ENCODE results near the gene GTF2F2. TPM values are rescaled to one million over a fixed set of nuclear protein-coding genes. Genes with fewer than 3 reads are reported as not detected.
"Not testable (repeated sequence)": the region's sequence is repeated elsewhere in the genome, so short reads cannot be mapped to it uniquely, and the experiment has no call there.

GTF2F2 gene
- total and polyA plus RNA-seq, 2 donors (not counting 1 experiment from before 2014, with no cell fraction given): 5.9 to 19.6 TPM

DNA sequence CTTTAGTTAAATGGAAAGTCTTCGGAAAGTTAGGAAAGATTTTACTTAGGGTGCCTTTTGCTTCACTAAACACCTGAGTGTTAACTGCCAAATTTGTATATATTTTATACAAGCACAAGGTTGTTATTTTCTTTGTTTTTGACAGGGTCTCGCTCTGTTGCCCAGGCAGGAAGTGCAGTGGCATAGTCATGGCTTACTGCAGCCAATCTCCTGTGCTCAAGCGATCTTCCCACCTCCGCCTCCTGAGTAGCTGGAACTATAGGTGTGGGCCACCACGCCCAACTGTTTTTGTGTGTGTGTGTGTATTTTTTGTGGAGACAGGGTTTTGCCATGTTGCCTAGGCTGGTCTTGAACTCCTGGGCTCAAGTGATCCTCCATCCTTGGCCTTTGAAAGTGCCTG is 64.4 kb downstream of the GTF2F2 start:
- peaks cover 0 to 2% of the 10 kb centered on the region in 2 experiments for H3K36me3 ChIP-seq (replicated peaks in 1 of 2; ENCODE audit: control extremely low read depth in 1 of 2, control insufficient read depth in 1 of 2, extremely low read depth in 1 of 2, insufficient read depth in 2 of 2, low read length in 1 of 2)
- peak overlapping the region; percentile 42 for H3K4me2 ChIP-seq (replicated peaks; ENCODE audit: low read depth, low read length, poor library complexity, severe bottlenecking)
- Mint-ChIP-seq H3K9me3 (ENCODE audit: insufficient read depth) (no peaks in the 10 kb centered on the region), H3K4me1 (peaks cover 25% of the 10 kb centered on the region), H3K27ac (peak overlapping the region; percentile 88), H3K27me3 (no peaks in the 10 kb centered on the region), H3K4me3 (peak overlapping the region; percentile 49)
- no peak overlapping the region for H3K4me3 ChIP-seq (ENCODE audit: control extremely low read depth in 1 of 5, extremely low read depth in 1 of 5, insufficient read depth in 1 of 5, low read depth in 2 of 5, low read length in 4 of 5)
- peak overlapping the region; percentile 25 to 48 for H3K27ac ChIP-seq (ENCODE audit: low read length in 2 of 2)
- peak; percentile 62 for ATAC-seq (ENCODE audit: low read depth)
- peak; percentile 14 for DNase-seq
- WGBS (ENCODE audit: insufficient coverage): 38% methylated on average over 4 of the region's 5 CpGs
- TF ChIP-seq, protein P1, sequence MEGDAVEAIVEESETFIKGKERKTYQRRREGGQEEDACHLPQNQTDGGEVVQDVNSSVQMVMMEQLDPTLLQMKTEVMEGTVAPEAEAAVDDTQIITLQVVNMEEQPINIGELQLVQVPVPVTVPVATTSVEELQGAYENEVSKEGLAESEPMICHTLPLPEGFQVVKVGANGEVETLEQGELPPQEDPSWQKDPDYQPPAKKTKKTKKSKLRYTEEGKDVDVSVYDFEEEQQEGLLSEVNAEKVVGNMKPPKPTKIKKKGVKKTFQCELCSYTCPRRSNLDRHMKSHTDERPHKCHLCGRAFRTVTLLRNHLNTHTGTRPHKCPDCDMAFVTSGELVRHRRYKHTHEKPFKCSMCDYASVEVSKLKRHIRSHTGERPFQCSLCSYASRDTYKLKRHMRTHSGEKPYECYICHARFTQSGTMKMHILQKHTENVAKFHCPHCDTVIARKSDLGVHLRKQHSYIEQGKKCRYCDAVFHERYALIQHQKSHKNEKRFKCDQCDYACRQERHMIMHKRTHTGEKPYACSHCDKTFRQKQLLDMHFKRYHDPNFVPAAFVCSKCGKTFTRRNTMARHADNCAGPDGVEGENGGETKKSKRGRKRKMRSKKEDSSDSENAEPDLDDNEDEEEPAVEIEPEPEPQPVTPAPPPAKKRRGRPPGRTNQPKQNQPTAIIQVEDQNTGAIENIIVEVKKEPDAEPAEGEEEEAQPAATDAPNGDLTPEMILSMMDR (IDR thresholded peaks at IDR 0.05): no peak
- TF ChIP-seq EZH2 (IDR thresholded peaks at IDR 0.05; ENCODE audit: borderline replicate concordance, insufficient read depth, low read depth, low read length, poor library complexity, severe bottlenecking): no peak
- peaks cover 17 to 18% of the 10 kb centered on the region in 2 donors for H3K4me1 ChIP-seq (ENCODE audit: control insufficient read depth in 2 of 2, insufficient read depth in 2 of 2, low read length in 2 of 2)
- H4K20me1 ChIP-seq (ENCODE audit: control insufficient read depth, insufficient read depth, low read length, poor library complexity, severe bottlenecking): no peaks in the 10 kb centered on the region
- ChIA-PET CTCF (interaction anchor here (0.6 kb wide), 1 partner anchor 14 kb away, joined by 4 read pairs; no protein-coding TSS in a partner anchor), POLR2A (no interaction called here)
- no peak overlapping the region for H2AFZ ChIP-seq (ENCODE audit: insufficient read depth, low read depth, low read length, poor library complexity, severe bottlenecking)
- H3K9me3 ChIP-seq (ENCODE audit: control extremely low read depth in 1 of 3, control insufficient read depth in 2 of 3, insufficient read depth in 1 of 3, low read length in 2 of 3): peaks cover 0 to 11% (median 0%) of the 10 kb centered on the region in 3 donors
- H3K79me2 ChIP-seq (ENCODE audit: control insufficient read depth, insufficient read depth, low read length): peaks cover 10% of the 10 kb centered on the region
- no peaks in the 10 kb centered on the region for H3K27me3 ChIP-seq (replicated peaks in 1 of 4; ENCODE audit: control extremely low read depth in 1 of 4, control insufficient read depth in 3 of 4, insufficient read depth in 4 of 4, low read length in 3 of 4)
- H3K9ac ChIP-seq (ENCODE audit: low read length): peak overlapping the region; percentile 24
- intact Hi-C loops (cut with micrococcal nuclease): no loop called here

DNA sequence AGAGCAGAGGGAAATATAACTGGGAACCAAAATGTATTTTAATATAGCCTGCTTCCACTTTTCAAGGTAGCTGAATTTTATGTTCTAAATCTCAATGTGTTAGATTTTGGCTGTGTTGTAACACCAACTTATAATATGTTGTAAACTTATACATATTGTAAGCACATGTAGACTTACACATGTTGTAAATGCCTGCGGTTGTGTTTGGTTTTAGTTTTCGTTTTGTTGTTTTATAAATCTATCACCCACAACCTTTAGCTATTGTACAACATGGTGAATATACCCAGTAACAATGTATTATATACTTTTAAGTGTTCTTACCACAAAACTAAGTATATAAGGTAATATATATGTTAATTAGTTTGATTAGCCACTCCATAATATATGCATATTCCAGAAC is 65.0 kb downstream of the GTF2F2 start:
- Histone ChIP-seq H2AFZ (ENCODE audit: insufficient read depth, low read depth, low read length, poor library complexity, severe bottlenecking) (no peak overlapping the region), H3K4me2 (replicated peaks; ENCODE audit: low read depth, low read length, poor library complexity, severe bottlenecking) (peak overlapping the region; percentile 42), H4K20me1 (ENCODE audit: control insufficient read depth, insufficient read depth, low read length, poor library complexity, severe bottlenecking) (no peaks in the 10 kb centered on the region), H3K27ac (ENCODE audit: low read length in 2 of 2) (peak overlapping the region in 1 of 2 donors; percentile 48), H3K27me3 (replicated peaks in 1 of 4; ENCODE audit: control extremely low read depth in 1 of 4, control insufficient read depth in 3 of 4, insufficient read depth in 4 of 4, low read length in 3 of 4) (no peaks in the 10 kb centered on the region), H3K9me3 (ENCODE audit: control extremely low read depth in 1 of 3, control insufficient read depth in 2 of 3, insufficient read depth in 1 of 3, low read length in 2 of 3) (peaks cover 0 to 11% (median 0%) of the 10 kb centered on the region in 3 donors), H3K36me3 (replicated peaks in 1 of 2; ENCODE audit: control extremely low read depth in 1 of 2, control insufficient read depth in 1 of 2, extremely low read depth in 1 of 2, insufficient read depth in 2 of 2, low read length in 1 of 2) (peaks cover 0 to 2% of the 10 kb centered on the region in 2 experiments), H3K9ac (ENCODE audit: low read length) (no peak overlapping the region), H3K79me2 (ENCODE audit: control insufficient read depth, insufficient read depth, low read length) (peaks cover 12% of the 10 kb centered on the region), H3K4me1 (ENCODE audit: control insufficient read depth in 2 of 2, insufficient read depth in 2 of 2, low read length in 2 of 2) (peaks cover 17 to 18% of the 10 kb centered on the region in 2 donors), H3K4me3 (ENCODE audit: control extremely low read depth in 1 of 5, extremely low read depth in 1 of 5, insufficient read depth in 1 of 5, low read depth in 2 of 5, low read length in 4 of 5) (no peak overlapping the region)
- no peak overlapping the region for H3K27ac Mint-ChIP-seq
- H3K4me3 Mint-ChIP-seq: no peak overlapping the region
- H3K9me3 Mint-ChIP-seq (ENCODE audit: insufficient read depth): no peaks in the 10 kb centered on the region
- WGBS (ENCODE audit: insufficient coverage): no CpG with 5 or more reads among the region's 2 CpGs
- H3K4me1 Mint-ChIP-seq: peaks cover 25% of the 10 kb centered on the region
- TF ChIP-seq EZH2 (IDR thresholded peaks at IDR 0.05; ENCODE audit: borderline replicate concordance, insufficient read depth, low read depth, low read length, poor library complexity, severe bottlenecking): no peak
- TF ChIP-seq, protein P1 (IDR thresholded peaks at IDR 0.05): no peak
- POLR2A ChIA-PET: no interaction called here
- H3K27me3 Mint-ChIP-seq: no peaks in the 10 kb centered on the region
- CTCF ChIA-PET: interaction anchor here (0.6 to 0.7 kb wide), 2 partner anchors 14 to 172 kb away, joined by 4 read pairs; no protein-coding TSS in a partner anchor
- intact Hi-C loops (cut with micrococcal nuclease): no loop called here
- ATAC-seq (ENCODE audit: low read depth): no peak
- DNase-seq: no peak

DNA sequence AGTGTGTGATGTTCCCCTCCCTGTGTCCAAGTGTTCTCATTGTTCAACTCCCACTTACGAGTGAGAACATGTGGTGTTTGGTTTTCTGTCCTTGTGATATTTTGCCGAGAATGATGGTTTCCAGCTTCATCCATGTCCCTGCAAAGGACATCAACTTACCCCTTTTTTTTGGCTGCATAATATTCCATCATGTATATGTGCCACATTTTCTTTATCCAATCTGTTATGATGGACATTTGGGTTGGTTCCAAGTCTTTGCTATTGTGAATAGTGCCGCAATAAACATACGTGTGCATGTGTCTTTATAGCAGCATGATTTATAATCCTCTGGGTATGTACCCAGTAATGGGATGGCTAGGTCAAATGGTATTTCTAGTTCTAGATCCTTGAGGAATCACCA is 68.8 kb downstream of the GTF2F2 start:
- DNase-seq; H3K27ac Mint-ChIP-seq; H2AFZ ChIP-seq (ENCODE audit: insufficient read depth, low read depth, low read length, poor library complexity, severe bottlenecking); H3K4me3 ChIP-seq (ENCODE audit: control extremely low read depth in 1 of 5, extremely low read depth in 1 of 5, insufficient read depth in 1 of 5, low read depth in 2 of 5, low read length in 4 of 5); POLR2A ChIA-PET; CTCF ChIA-PET; intact Hi-C loops (cut with micrococcal nuclease); H3K4me2 ChIP-seq (replicated peaks; ENCODE audit: low read depth, low read length, poor library complexity, severe bottlenecking); H3K9me3 ChIP-seq (ENCODE audit: control extremely low read depth in 1 of 3, control insufficient read depth in 2 of 3, insufficient read depth in 1 of 3, low read length in 2 of 3); H4K20me1 ChIP-seq (ENCODE audit: control insufficient read depth, insufficient read depth, low read length, poor library complexity, severe bottlenecking); H3K27ac ChIP-seq (ENCODE audit: low read length in 2 of 2); H3K36me3 ChIP-seq (replicated peaks in 1 of 2; ENCODE audit: control extremely low read depth in 1 of 2, control insufficient read depth in 1 of 2, extremely low read depth in 1 of 2, insufficient read depth in 2 of 2, low read length in 1 of 2); H3K4me3 Mint-ChIP-seq; H3K27me3 ChIP-seq (replicated peaks in 1 of 4; ENCODE audit: control extremely low read depth in 1 of 4, control insufficient read depth in 3 of 4, insufficient read depth in 4 of 4, low read length in 3 of 4); ATAC-seq (ENCODE audit: low read depth); H3K9me3 Mint-ChIP-seq (ENCODE audit: insufficient read depth); H3K27me3 Mint-ChIP-seq; H3K9ac ChIP-seq (ENCODE audit: low read length): not testable (repeated sequence)
- Histone ChIP-seq H3K4me1 (ENCODE audit: control insufficient read depth in 2 of 2, insufficient read depth in 2 of 2, low read length in 2 of 2) (peaks cover 10 to 13% of the 10 kb centered on the region in 2 donors), H3K79me2 (ENCODE audit: control insufficient read depth, insufficient read depth, low read length) (peaks cover 16% of the 10 kb centered on the region)
- peaks cover 16% of the 10 kb centered on the region for H3K4me1 Mint-ChIP-seq
- no CpG with 5 or more reads among the region's 4 CpGs for WGBS (ENCODE audit: insufficient coverage)
